Stimulated activated CD4-positive, alpha-beta T cell treated with anti-CD3 and anti-CD28 coated beads, Interleukin-4, amount 100 ng/mL, for 48 hours (primary cell): ENCODE data around the gene AURKB.
A peak's percentile ranks its signal among the peaks of the same experiment; 100 is the strongest.
"Not testable (repeated sequence)": the region's sequence is repeated elsewhere in the genome, so short reads cannot be mapped to it uniquely, and the experiment has no call there.

ENCODE experiments used
- DNase-seq, 2 donors: peaks; one replicate each; pipeline ENCODE4 v3.0.0-alpha.2; 2020; ENCODE audit warnings: low read depth in 2 of 2

Gene AURKB

GRCh38 chr17:8209907-8210760 is at the start of gene AURKB:
TSS of gene AURKB (minus strand) at chr17:8210575. CDS start at chr17:8210224, 351 bp downstream.
- peak; percentile 88 to 92 for DNase-seq

DNA sequence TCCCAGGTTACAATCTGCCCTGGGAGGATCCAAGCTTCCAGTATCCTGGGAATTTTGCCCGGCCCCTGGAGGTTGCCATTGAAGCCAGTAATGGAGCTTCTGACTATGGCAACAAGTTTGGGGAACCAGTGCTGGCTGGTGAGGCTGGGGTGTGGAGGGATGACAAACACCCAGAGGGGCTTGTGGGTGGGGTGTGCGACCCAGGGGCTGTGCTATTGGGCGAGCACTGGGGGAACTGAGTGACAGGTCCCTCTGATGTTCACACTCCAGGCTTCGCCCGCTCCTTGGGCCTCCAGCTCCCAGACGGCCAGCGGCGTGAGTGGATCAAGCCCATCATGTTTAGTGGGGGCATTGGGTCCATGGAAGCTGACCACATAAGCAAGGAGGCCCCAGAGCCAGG is 47.4 kb upstream of the AURKB start:
- no peak for DNase-seq

DNA sequence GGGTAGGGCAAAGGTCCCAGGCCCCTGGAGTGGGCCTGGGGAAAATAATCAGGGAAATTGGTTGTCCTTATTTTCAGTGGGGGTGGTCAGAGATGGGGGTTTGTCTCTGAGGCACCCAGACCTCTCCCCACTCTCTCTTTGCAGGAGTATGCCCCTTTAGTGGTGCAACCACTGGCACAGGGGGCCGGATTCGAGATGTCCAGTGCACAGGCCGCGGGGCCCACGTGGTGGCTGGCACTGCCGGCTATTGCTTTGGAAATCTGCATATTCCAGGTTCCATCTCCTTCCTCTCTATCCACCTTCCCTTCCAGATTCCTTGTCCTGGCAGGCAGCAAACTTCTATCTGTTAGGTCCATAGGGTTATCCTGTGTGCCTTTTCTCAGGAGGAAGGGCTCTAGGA is 46.3 kb upstream of the AURKB start:
- DNase-seq: no peak

- no peak for DNase-seq
These were observed 45.9 kb upstream of the AURKB start for GRCh38 chr17:8256291-8256690.

- DNase-seq: no peak
These were observed 45.1 kb upstream of the AURKB start for GRCh38 chr17:8255499-8255898.

GRCh38 chr17:8254881-8255280 is 44.5 kb upstream of the AURKB start:
- DNase-seq: no peak

DNA sequence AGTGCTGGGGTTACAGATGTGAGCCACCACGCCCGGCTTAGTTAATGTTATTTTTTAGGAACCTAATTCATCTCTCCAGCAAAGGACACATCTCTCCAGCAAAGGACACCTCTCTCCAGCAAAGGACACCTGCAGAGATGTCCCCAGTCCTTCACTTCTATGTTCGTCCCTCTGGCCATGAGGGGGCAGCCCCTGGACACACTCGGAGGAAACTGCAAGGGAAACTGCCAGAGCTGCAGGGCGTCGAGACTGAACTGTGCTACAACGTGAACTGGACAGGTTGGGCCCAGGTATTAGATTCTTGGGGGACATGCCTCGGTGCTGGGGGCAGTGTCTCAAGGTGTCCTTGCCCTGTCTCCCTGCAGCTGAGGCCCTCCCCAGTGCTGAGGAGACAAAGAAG is 43.4 kb upstream of the AURKB start:
- no peak for DNase-seq

GRCh38 chr17:8251411-8251810 is 41.0 kb upstream of the AURKB start:
- not testable (repeated sequence) for DNase-seq

- DNase-seq: no peak
These were observed 39.5 kb upstream of the AURKB start for GRCh38 chr17:8249621-8250500.

DNA sequence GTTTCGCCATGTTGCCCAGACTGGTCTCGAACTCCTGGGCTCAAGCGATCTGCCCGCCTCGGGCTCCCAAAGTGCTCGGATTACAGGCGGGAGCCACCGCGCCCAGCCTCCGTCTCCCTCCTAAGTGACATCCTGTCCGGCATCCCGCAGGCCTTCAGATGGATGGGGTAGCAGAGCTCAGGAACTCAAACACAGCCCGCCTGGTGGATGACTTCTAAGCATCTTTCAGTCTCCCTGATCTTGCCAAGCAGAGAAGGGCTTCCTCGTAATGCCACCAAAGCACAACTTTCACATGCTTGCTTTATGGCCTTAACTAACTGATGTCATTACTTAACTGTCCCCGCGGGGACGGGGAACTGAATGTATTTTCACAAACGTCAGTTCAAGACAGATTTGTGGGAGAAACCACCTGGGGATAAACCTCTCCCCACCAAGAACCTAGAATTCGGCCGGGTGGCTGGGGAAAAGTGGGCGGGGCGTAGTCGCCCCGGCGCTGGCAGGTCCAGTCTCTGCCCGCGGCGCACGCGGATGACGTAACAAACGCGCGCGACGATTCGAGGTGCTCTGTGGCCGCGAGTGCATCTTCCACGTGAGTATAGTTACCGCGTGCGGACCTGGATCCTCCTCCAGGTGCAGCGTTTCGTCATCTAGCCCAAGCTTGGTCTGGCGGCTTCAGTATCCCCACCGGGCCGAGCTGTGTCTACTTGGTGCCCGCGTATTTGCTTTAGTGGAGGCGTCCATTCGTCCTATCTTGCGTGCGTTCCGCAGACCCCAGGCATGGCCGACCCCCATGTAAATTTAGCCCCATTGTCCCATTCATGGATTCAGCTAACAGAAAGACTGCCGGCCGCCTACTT is 38.6 kb upstream of the AURKB start, which contains the start of gene PFAS:
Gene PFAS, plus strand, starts transcription at position 539 of the 857 bp plus-strand sequence. CDS start 4,649 bp downstream, outside the sequence.
- peak; percentile 96 to 98 for DNase-seq

- DNase-seq: no peak
These were observed 34.4 kb upstream of the AURKB start for GRCh38 chr17:8244768-8245167.

DNA sequence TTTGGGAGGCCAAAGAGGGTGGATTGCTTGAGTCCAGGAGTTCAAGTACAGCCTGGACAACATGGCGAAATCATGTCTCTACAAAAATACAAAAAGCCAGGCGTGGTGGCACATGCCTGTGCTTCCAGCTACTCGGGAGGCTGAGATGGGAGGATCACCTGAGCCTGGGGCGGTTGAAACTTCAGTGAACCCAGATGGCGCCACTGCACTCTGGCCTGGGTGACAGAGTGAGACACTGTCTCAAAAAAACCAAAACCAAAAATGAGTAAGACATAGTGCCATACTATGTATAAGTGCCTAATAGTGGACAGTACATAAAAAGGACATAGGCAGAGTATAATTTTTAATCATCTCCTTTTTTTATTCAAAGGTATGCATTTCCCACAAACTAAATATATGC is 33.5 kb upstream of the AURKB start:
- no peak for DNase-seq

GRCh38 chr17:8237886-8238285 is 27.5 kb upstream of the AURKB start:
- DNase-seq: no peak

DNA sequence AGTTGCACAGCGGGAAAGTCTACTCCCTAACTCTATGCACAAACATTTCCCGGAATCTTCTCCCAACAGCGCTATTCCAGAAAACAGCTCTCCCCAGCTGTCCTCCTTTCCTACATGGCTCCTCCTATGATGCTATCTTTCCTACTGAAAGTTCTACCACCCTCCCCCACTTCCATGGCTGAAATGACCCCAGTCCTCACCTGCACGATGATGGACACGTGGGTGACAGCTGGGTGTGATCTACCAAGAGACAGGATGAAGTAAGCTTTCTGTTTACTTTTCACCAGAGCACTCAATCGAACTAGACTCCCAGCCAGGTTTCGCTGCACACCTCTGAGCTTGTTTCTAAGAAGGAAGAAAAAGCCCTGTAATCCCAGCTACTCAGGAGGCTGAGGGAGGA is 26.8 kb upstream of the AURKB start:
- no peak for DNase-seq

DNA sequence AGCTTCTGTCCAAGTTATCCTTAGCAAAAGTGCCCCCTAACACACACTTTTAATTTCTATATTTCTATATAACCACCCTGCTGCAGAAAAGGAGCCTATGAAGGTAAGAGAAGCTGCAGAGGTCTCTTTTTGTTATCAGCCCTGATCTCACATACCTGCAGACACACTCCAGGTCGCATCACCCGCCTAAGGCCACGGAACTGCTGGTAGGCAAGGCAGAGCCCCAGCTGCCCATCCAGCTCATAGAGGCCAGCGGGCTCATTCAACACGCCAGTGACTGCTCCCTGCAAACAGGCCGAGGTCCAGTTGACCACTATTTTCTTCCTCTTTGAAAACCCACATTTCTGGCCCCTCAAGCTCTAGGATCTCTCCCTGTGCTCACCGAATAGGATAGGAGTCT is 25.3 kb upstream of the AURKB start:
- DNase-seq: no peak

DNA sequence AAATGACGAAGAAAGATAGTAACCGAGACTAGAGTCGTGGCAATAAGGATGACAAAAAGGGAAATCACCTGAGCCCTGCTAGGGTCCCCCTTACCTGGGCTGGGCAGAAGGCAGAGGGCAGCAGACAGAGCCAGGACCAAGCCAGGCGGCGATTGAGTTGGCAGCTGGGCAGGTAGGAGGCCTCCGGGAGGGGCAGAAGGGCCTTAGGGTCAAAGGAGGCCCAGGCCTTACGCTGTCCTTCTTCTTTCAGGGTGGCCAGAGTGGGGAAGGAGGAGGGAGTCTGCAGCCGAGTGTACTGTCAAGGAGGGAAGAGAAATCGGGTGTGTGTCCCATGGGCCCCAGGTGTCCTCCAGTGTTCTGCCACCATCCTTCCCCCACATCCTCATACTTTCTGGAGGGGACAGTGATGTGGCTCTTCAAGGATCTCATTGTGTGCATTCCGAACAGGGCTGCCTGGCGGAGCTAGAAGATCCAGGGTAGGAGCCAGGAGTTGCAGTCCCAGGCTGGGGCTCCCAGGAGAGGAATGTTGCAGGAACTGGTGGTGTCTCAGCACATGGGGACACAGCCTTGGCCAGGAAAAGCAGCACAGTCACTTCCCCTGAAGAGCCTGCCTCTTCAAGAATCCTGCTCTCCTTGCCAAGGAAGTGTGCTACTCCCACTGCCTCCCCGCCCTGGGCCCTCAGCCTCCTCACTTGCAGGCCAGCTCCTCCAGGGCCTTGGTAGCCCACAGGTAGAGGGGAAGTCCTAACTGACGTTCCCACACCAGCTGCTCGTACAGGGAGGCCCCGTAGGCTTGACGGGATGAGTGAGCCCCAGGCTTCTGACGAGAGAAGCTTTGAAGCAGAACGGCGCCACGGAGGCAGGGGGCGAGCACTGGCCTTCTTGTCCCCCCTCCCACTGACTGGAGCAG is 24.2 kb upstream of the AURKB start:
- DNase-seq: no peak

GRCh38 chr17:8231701-8232100 is 21.3 kb upstream of the AURKB start:
- no peak for DNase-seq

DNA sequence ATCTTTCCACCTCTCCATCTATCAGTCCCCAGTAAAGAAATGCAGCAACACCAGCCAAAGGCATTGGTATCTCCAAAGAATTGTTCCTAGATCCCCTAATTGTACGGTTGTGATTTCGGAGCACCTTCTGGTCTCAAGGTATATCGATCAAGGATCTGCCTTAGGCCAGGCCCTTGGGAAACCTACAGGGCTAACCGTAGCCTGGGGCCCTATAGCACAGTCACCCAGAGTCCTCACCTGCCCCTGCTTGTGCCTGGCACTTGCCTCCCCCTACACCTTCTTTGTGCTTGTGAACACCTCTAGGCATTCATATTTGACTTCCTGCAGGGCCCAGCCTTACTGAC is 16.8 kb upstream of the AURKB start:
- no peak for DNase-seq

GRCh38 chr17:8226536-8227237 is 16.3 kb upstream of the AURKB start:
- peak; percentile 26 to 59 for DNase-seq
